GM23248 (cell line): Measurements from ENCODE around the gene STXBP3. TPM values are rescaled to one million over a fixed set of nuclear protein-coding genes. Genes with fewer than 3 reads are reported as not detected.

Experiments used
- DNase-seq: peaks from one replicate; pipeline ENCODE4 v3.0.0-alpha.2; 2015
- H2AFZ ChIP-seq: fragments of 200-600 bp; sonication (generic); 2 replicates; pipeline ENCODE4 v1.6.1; 2016; ENCODE audit warnings: antibody characterized with exemption
- H3F3A ChIP-seq: fragments of 200-600 bp; sonication (generic); 2 replicates; pipeline ENCODE4 v1.6.1; 2016; ENCODE audit warnings: mild to moderate bottlenecking, antibody characterized with exemption, mixed run types; ENCODE audit not compliant: insufficient read depth
- H3K27ac ChIP-seq: fragments of 200-600 bp; sonication (generic); 2 replicates; pipeline ENCODE4 v1.5.1; 2016; ENCODE audit warnings: mild to moderate bottlenecking
- H3K27me3 ChIP-seq: fragments of 200-600 bp; sonication (generic); replicated peaks from 2 replicates; pipeline ENCODE4 v1.6.1; 2016; ENCODE audit warnings: mild to moderate bottlenecking; ENCODE audit not compliant: insufficient read depth
- H3K36me3 ChIP-seq: fragments of 200-600 bp; sonication (generic); 2 replicates; pipeline ENCODE4 v1.6.1; 2016; ENCODE audit warnings: low read depth, mild to moderate bottlenecking
- H3K4me1 ChIP-seq: fragments of 200-600 bp; sonication (generic); 2 replicates; pipeline ENCODE4 v1.6.1; 2016; ENCODE audit warnings: mild to moderate bottlenecking; ENCODE audit not compliant: insufficient read depth
- H3K4me2 ChIP-seq: fragments of 200-600 bp; sonication (generic); one replicate; pipeline ENCODE4 v1.6.1; 2016; ENCODE audit warnings: mild to moderate bottlenecking; ENCODE audit not compliant: unreplicated experiment
- H3K4me3 ChIP-seq: fragments of 200-600 bp; sonication (generic); 2 replicates; pipeline ENCODE4 v1.5.1; 2016; ENCODE audit warnings: mild to moderate bottlenecking
- H3K79me2 ChIP-seq: fragments of 200-600 bp; sonication (generic); 2 replicates; pipeline ENCODE4 v1.6.1; 2016; ENCODE audit warnings: mild to moderate bottlenecking; ENCODE audit not compliant: insufficient read depth
- H3K9ac ChIP-seq: fragments of 200-600 bp; sonication (generic); 2 replicates; pipeline ENCODE4 v1.6.1; 2016; ENCODE audit warnings: mild to moderate bottlenecking
- H3K9me2 ChIP-seq: fragments of 200-600 bp; sonication (generic); 2 replicates; pipeline ENCODE4 v1.6.1; 2016; ENCODE audit warnings: mixed run types, mild to moderate bottlenecking, moderate library complexity; ENCODE audit not compliant: insufficient read depth
- H3K9me3 ChIP-seq: fragments of 200-600 bp; sonication (generic); one replicate; pipeline ENCODE4 v1.6.1; 2017; ENCODE audit warnings: low read depth
- H4K20me1 ChIP-seq: fragments of 200-600 bp; sonication (generic); 2 replicates; pipeline ENCODE4 v1.6.0; 2016; ENCODE audit not compliant: insufficient read depth
- EZH2 ChIP-seq: fragments of 200-600 bp; sonication (generic); IDR thresholded peaks from 2 replicates; pipeline ENCODE4 v1.6.1; 2018; ENCODE audit warnings: antibody characterized with exemption, mild to moderate bottlenecking; ENCODE audit not compliant: insufficient read depth, poor library complexity, severe bottlenecking
- EZH2phosphoT487 ChIP-seq: fragments of 200-600 bp; sonication (generic); IDR thresholded peaks from 2 replicates; pipeline ENCODE4 v1.6.1; 2018; ENCODE audit warnings: antibody characterized with exemption, moderate library complexity, mild to moderate bottlenecking, low read depth; ENCODE audit not compliant: insufficient read depth
- WGBS, 2 experiments: methylation state at CpG; one replicate each; pipeline ENCODE4 v1.1.6; 2015 to 2017; ENCODE audit warnings: low lambda C conversion rate in 2 of 2, low coverage in 1 of 2; ENCODE audit errors: missing lambda C conversion rate in 2 of 2; 5-methylcytosine and 5-hydroxymethylcytosine counted together
- in situ Hi-C: fragments of 300-500 bp; cut with MboI; formaldehyde crosslinking; loops from 2 replicates; pipeline ENCODE4 v1.15.0; 2020
- polyA plus RNA-seq: library from polyadenylated mRNA; unstranded; fragments of >200 nt; fragmentation: Nextera tagmentation; extraction: Ambion mirVana; gene quantifications from 2 replicates; pipeline ENCODE4 v1.2.1, GENCODE V29; 2016
- total RNA-seq: library from RNA; depleted of rRNA; stranded (reverse); fragments of >200 nt; shearing (Covaris generic); gene quantifications from 2 replicates; pipeline ENCODE4 v1.2.3, GENCODE V29; 2014

Gene STXBP3
- total and polyA plus RNA-seq, 2 experiments from 2014 or later: 42.3 to 43.7 TPM

GRCh38 chr1:108826081-108826635 is 79.7 kb downstream of the STXBP3 start:
- TF ChIP-seq EZH2 (no peak), EZH2phosphoT487 (no peak)
- Histone ChIP-seq H2AFZ (no peak overlapping the region), H3K4me3 (no peak overlapping the region), H4K20me1 (no peaks in the 10 kb centered on the region), H3K27me3 (no peaks in the 10 kb centered on the region), H3K27ac (no peak overlapping the region), H3F3A (peaks cover 31% of the 10 kb centered on the region), H3K9me2 (no peaks in the 10 kb centered on the region), H3K79me2 (no peaks in the 10 kb centered on the region), H3K4me2 (no peak overlapping the region), H3K9ac (no peak overlapping the region), H3K36me3 (no peaks in the 10 kb centered on the region), H3K9me3 (no peaks in the 10 kb centered on the region), H3K4me1 (peaks cover 31% of the 10 kb centered on the region)
- 56 to 62% methylated on average over 3 of the region's 3 CpGs for WGBS, 2 experiments
- in situ Hi-C loops: no loop called here
- peak; percentile 16 for DNase-seq

GRCh38 chr1:108828074-108828961 is 81.8 kb downstream of the STXBP3 start:
- no peaks in the 10 kb centered on the region for H3K9me2 ChIP-seq
- in situ Hi-C loops: no loop called here
- H3K9me3 ChIP-seq: no peaks in the 10 kb centered on the region
- H4K20me1 ChIP-seq: no peaks in the 10 kb centered on the region
- 1 to 5% methylated on average over 12 of the region's 12 CpGs for WGBS, 2 experiments
- peak overlapping the region; percentile 54 for H3K4me3 ChIP-seq
- H3K79me2 ChIP-seq: no peaks in the 10 kb centered on the region
- TF ChIP-seq EZH2: no peak
- TF ChIP-seq EZH2phosphoT487: 0 out of 2 replicates have a peak, but pooled peaks have one; percentile 57
- no peaks in the 10 kb centered on the region for H3K27me3 ChIP-seq
- peaks cover 41% of the 10 kb centered on the region for H3F3A ChIP-seq
- H3K36me3 ChIP-seq: no peaks in the 10 kb centered on the region
- H2AFZ ChIP-seq: peak overlapping the region; percentile 75
- H3K4me2 ChIP-seq: peak overlapping the region; percentile 93
- H3K4me1 ChIP-seq: peaks cover 40% of the 10 kb centered on the region
- H3K9ac ChIP-seq: peak overlapping the region; percentile 65
- DNase-seq: peak; percentile 91
- H3K27ac ChIP-seq: peak overlapping the region; percentile 95

GRCh38 chr1:108829498-108829916 is 83.0 kb downstream of the STXBP3 start:
- H3K4me2 ChIP-seq: peak overlapping the region; percentile 93
- H3K9me2 ChIP-seq: no peaks in the 10 kb centered on the region
- H3K79me2 ChIP-seq: no peaks in the 10 kb centered on the region
- peak overlapping the region; percentile 78; the same call in 1 of the 2 replicates for H3K9ac ChIP-seq
- peak overlapping the region; percentile 95 for H3K27ac ChIP-seq
- H3K4me1 ChIP-seq: peaks cover 40% of the 10 kb centered on the region
- no peaks in the 10 kb centered on the region for H3K36me3 ChIP-seq
- H4K20me1 ChIP-seq: no peaks in the 10 kb centered on the region
- peak overlapping the region; percentile 56; the same call in 1 of the 2 replicates for H3K4me3 ChIP-seq
- H2AFZ ChIP-seq: no peak overlapping the region
- no peaks in the 10 kb centered on the region for H3K9me3 ChIP-seq
- in situ Hi-C loops: no loop called here
- 61 to 62% methylated on average over 6 of the region's 6 CpGs for WGBS, 2 experiments
- H3F3A ChIP-seq: peaks cover 41% of the 10 kb centered on the region
- TF ChIP-seq EZH2phosphoT487 (no peak), EZH2 (no peak)
- peak; percentile 72 for DNase-seq
- H3K27me3 ChIP-seq: no peaks in the 10 kb centered on the region

GRCh38 chr1:108830119-108831008 is 83.9 kb downstream of the STXBP3 start:
- 16 to 17% methylated on average over 19 to 20 of the region's 20 CpGs for WGBS, 2 experiments
- peak; percentile 99 for DNase-seq
- Histone ChIP-seq H3K9ac (peak overlapping the region; percentile 78), H2AFZ (peak overlapping the region; percentile 18; the same call in 1 of the 2 replicates), H3K79me2 (no peaks in the 10 kb centered on the region), H3K4me3 (peak overlapping the region; percentile 56), H3K27me3 (no peaks in the 10 kb centered on the region), H4K20me1 (no peaks in the 10 kb centered on the region), H3K27ac (peak overlapping the region; percentile 95), H3F3A (peaks cover 41% of the 10 kb centered on the region), H3K9me2 (no peaks in the 10 kb centered on the region), H3K9me3 (no peaks in the 10 kb centered on the region), H3K4me1 (peaks cover 40% of the 10 kb centered on the region), H3K36me3 (no peaks in the 10 kb centered on the region), H3K4me2 (peak overlapping the region; percentile 79)
- in situ Hi-C loops: no loop called here
- no peak for TF ChIP-seq EZH2phosphoT487
- no peak for TF ChIP-seq EZH2
